GM19025 (cell line): ENCODE results near the gene SMARCC1.
"Not testable (repeated sequence)": the region's sequence is repeated elsewhere in the genome, so short reads cannot be mapped to it uniquely, and the experiment has no call there.

Experiments
- ATAC-seq: cut with Tn5 transposase; IDR thresholded peaks from one replicate; pipeline ENCODE4 v1.9.1; 2021; ENCODE audit warnings: mild to moderate bottlenecking, low read depth, moderate library complexity; ENCODE audit not compliant: unreplicated experiment

The SMARCC1 gene

GRCh38 chr3:47772788-47773187 is 8.9 kb downstream of the SMARCC1 start:
- ATAC-seq: no peak

GRCh38 chr3:47772047-47772446 is 9.6 kb downstream of the SMARCC1 start:
- ATAC-seq: no peak

GRCh38 chr3:47766186-47766585 is 15.5 kb downstream of the SMARCC1 start:
- no peak for ATAC-seq

- no peak for ATAC-seq
Measured at GRCh38 chr3:47762233-47762632, 19.5 kb downstream of the SMARCC1 start.

GRCh38 chr3:47761046-47761445 is 20.6 kb downstream of the SMARCC1 start:
- no peak for ATAC-seq

- ATAC-seq: not testable (repeated sequence)
Measured at GRCh38 chr3:47760207-47760606, 21.5 kb downstream of the SMARCC1 start.

- no peak for ATAC-seq
Measured at GRCh38 chr3:47758261-47759025, 23.2 kb downstream of the SMARCC1 start.

- no peak for ATAC-seq
Measured at GRCh38 chr3:47752716-47753115, 29.0 kb downstream of the SMARCC1 start.

GRCh38 chr3:47750811-47751354 is 30.8 kb downstream of the SMARCC1 start:
- not testable (repeated sequence) for ATAC-seq

GRCh38 chr3:47747558-47747957 is 34.1 kb downstream of the SMARCC1 start:
- no peak for ATAC-seq

GRCh38 chr3:47746264-47746663 is 35.4 kb downstream of the SMARCC1 start:
- no peak for ATAC-seq

- no peak for ATAC-seq
Measured at GRCh38 chr3:47743855-47744254, 37.8 kb downstream of the SMARCC1 start.

- ATAC-seq: not testable (repeated sequence)
Measured at GRCh38 chr3:47743352-47743751, 38.3 kb downstream of the SMARCC1 start.

- ATAC-seq: no peak
Measured at GRCh38 chr3:47741925-47742324, 39.8 kb downstream of the SMARCC1 start.

GRCh38 chr3:47732143-47732542 is 49.5 kb downstream of the SMARCC1 start:
- ATAC-seq: no peak

- no peak for ATAC-seq
Measured at GRCh38 chr3:47731061-47731460, 50.6 kb downstream of the SMARCC1 start.

- no peak for ATAC-seq
Measured at GRCh38 chr3:47722859-47723258, 58.8 kb downstream of the SMARCC1 start.

GRCh38 chr3:47717448-47717847 is 64.2 kb downstream of the SMARCC1 start:
- ATAC-seq: not testable (repeated sequence)

- ATAC-seq: no peak
Measured at GRCh38 chr3:47716656-47717055, 65.0 kb downstream of the SMARCC1 start.

- no peak for ATAC-seq
Measured at GRCh38 chr3:47715928-47716327, 65.8 kb downstream of the SMARCC1 start.

GRCh38 chr3:47714606-47715005 is 67.1 kb downstream of the SMARCC1 start:
- ATAC-seq: no peak

GRCh38 chr3:47713655-47714054 is 68.0 kb downstream of the SMARCC1 start:
- ATAC-seq: no peak
